Right lobe of liver (tissue), 4 donors: ENCODE data around the gene GPHA2.

Source experiments
- CTCF ChIP-seq, 4 donors: fragments of 200-600 bp in 3 of 4; fragments of 450-650 bp in 1 of 4; IDR thresholded peaks; one replicate each; pipeline versions ENCODE4 v1.5.1 to v1.8.0; 2016 to 2022; ENCODE audit warnings: antibody characterized with exemption in 4 of 4, mild to moderate bottlenecking in 2 of 4
- POLR2A ChIP-seq: fragments of 450-650 bp; IDR thresholded peaks from one replicate; pipeline ENCODE4 v1.6.1; 2017; ENCODE audit warnings: antibody characterized with exemption, mild to moderate bottlenecking
- donor health status: DM: no; HTN: no; CAD: no.
- donor health status: DM: no; HTN: no; CAD: no.
- donor health status: DM: no; HTN: yes; CAD: no.

GRCh38 chr11:64898076-64898445 lies 37.6 kb downstream of the GPHA2 start:
- TF ChIP-seq CTCF (IDR thresholded peaks at IDR 0.05) (no peak), POLR2A (no peak)
